HEK293 (cell line): ENCODE results near the gene TMOD2.

Experiments used
- CTCF ChIP-seq: fragments of 450-650 bp; formaldehyde crosslinking; IDR thresholded peaks from 2 replicates; pipeline ENCODE4 v1.5.1; 2016; ENCODE audit warnings: missing biosample characterization, missing genetic modification characterization
- KLF16 ChIP-seq: fragments of 450-650 bp; formaldehyde crosslinking; IDR thresholded peaks from 2 replicates; pipeline ENCODE4 v1.5.1; 2017; ENCODE audit warnings: missing biosample characterization, missing genetic modification characterization
- ZEB2 ChIP-seq: fragments of 450-650 bp; formaldehyde crosslinking; IDR thresholded peaks from 2 replicates; pipeline ENCODE4 v1.5.1; 2016; ENCODE audit warnings: missing biosample characterization, missing genetic modification characterization
- ZFP41 ChIP-seq: fragments of 450-650 bp; formaldehyde crosslinking; IDR thresholded peaks from 2 replicates; pipeline ENCODE4 v1.5.1; 2016; ENCODE audit warnings: missing biosample characterization, missing genetic modification characterization, borderline replicate concordance
- ZNF785 ChIP-seq: fragments of 450-650 bp; formaldehyde crosslinking; IDR thresholded peaks from 2 replicates; pipeline ENCODE4 v1.5.1; 2016; ENCODE audit warnings: missing biosample characterization, missing genetic modification characterization

- TF ChIP-seq CTCF (tag by site-specific recombination) (no peak), ZNF785 (tag by site-specific recombination) (no peak), ZEB2 (tag by site-specific recombination) (no peak), ZFP41 (tag by site-specific recombination) (no peak), KLF16 (no peak)
These were observed 25.7 kb downstream of the TMOD2 start for GRCh38 chr15:51776952-51777569.
